CD4-positive, alpha-beta memory T cell (primary cell): ENCODE data around the gene SLC22A5. TPM values are rescaled to one million over a fixed set of nuclear protein-coding genes. Genes with fewer than 3 reads are reported as not detected.
"Not testable (repeated sequence)": the region's sequence is repeated elsewhere in the genome, so short reads cannot be mapped to it uniquely, and the experiment has no call there.

Experiments
- CTCF ChIA-PET: fragments of 350-600 bp; sonication (Branson Sonifier 250); formaldehyde crosslinking; loops from one replicate; lab custom pipeline; 2021; ENCODE audit warnings: inconsistent platforms; ENCODE audit not compliant: partially characterized antibody; lab: Charles Lee
- POLR2A ChIA-PET: fragments of 350-600 bp; sonication (Branson Sonifier 250); formaldehyde crosslinking; loops from one replicate; lab custom pipeline; 2021; ENCODE audit not compliant: partially characterized antibody; lab: Charles Lee
- DNase-seq, 5 donors: peaks; one replicate each; pipeline versions ENCODE4 v3.0.0 to v3.0.0-alpha.2; 2020 to 2022; ENCODE audit warnings: mixed read lengths in 1 of 5
- H3K27ac ChIP-seq: one replicate; pipeline ENCODE4 v1.7.0; 2013; ENCODE audit warnings: low read depth, low read length
- H3K27me3 ChIP-seq: 2 replicates; pipeline ENCODE4 v1.7.0; 2013; ENCODE audit warnings: mild to moderate bottlenecking, low read length, moderate library complexity; ENCODE audit not compliant: insufficient read depth
- H3K36me3 ChIP-seq: 2 replicates; pipeline ENCODE4 v1.7.0; 2013; ENCODE audit warnings: mild to moderate bottlenecking, low read length, moderate library complexity; ENCODE audit not compliant: insufficient read depth
- H3K4me1 ChIP-seq: 2 replicates; pipeline ENCODE4 v1.7.0; 2013; ENCODE audit warnings: mild to moderate bottlenecking, low read length, moderate library complexity; ENCODE audit not compliant: insufficient read depth
- H3K4me3 ChIP-seq, 2 donors: one replicate each; pipeline ENCODE4 v1.7.0; 2013; ENCODE audit warnings: low read length in 2 of 2, mild to moderate bottlenecking in 1 of 2
- H3K9me3 ChIP-seq, 2 donors: one replicate each; pipeline ENCODE4 v1.7.0; 2013; ENCODE audit warnings: low read length in 2 of 2, control low read depth in 1 of 2; ENCODE audit not compliant: control insufficient read depth in 1 of 2
- H3K27ac Mint-ChIP-seq, 7 donors: one replicate each; pipeline ENCODE4 v1.8.0; 2020 to 2021; ENCODE audit warnings: mixed read lengths in 7 of 7, mild to moderate bottlenecking in 6 of 7, inconsistent platforms in 3 of 7, moderate library complexity in 3 of 7
- H3K27me3 Mint-ChIP-seq, 2 donors: one replicate each; pipeline ENCODE4 v1.8.0; 2020 to 2021; ENCODE audit warnings: mixed read lengths in 2 of 2
- H3K36me3 Mint-ChIP-seq, 2 donors: one replicate each; pipeline ENCODE4 v1.8.0; 2020 to 2021; ENCODE audit warnings: mixed read lengths in 2 of 2, inconsistent platforms in 1 of 2, mild to moderate bottlenecking in 1 of 2
- H3K4me1 Mint-ChIP-seq, 4 donors: one replicate each; pipeline ENCODE4 v1.8.0; 2020 to 2021; ENCODE audit warnings: mixed read lengths in 4 of 4, mild to moderate bottlenecking in 1 of 4
- H3K4me3 Mint-ChIP-seq, 8 donors: one replicate each; pipeline ENCODE4 v1.8.0; 2020 to 2021; ENCODE audit warnings: mixed read lengths in 8 of 8, mild to moderate bottlenecking in 7 of 8, moderate library complexity in 6 of 8, inconsistent platforms in 3 of 8
- H3K9me3 Mint-ChIP-seq, 8 donors: one replicate each; pipeline ENCODE4 v1.8.0; 2020 to 2021; ENCODE audit warnings: mixed read lengths in 8 of 8, mild to moderate bottlenecking in 5 of 8, inconsistent platforms in 3 of 8, moderate library complexity in 1 of 8
- intact Hi-C: fragments of 100-400 bp; cut with micrococcal nuclease; formaldehyde crosslinking; loops from one replicate; pipeline ENCODE4 v1.15.1; 2023
- polyA plus RNA-seq, 2 donors: library from polyadenylated mRNA; unstranded; fragments of 300-500 nt; fragmentation: Illumina TruSeq; gene quantifications; one replicate each; pipeline ENCODE4 v1.2.3, GENCODE V29; 2021
- total RNA-seq, 2 experiments: library from RNA; stranded (reverse); gene quantifications; one replicate each; pipeline ENCODE4 v1.2.3, GENCODE V29; 2021

The SLC22A5 gene
- total and polyA plus RNA-seq, 4 experiments from 2014 or later = 1.9 to 10.0 (median 5.9) TPM

DNA sequence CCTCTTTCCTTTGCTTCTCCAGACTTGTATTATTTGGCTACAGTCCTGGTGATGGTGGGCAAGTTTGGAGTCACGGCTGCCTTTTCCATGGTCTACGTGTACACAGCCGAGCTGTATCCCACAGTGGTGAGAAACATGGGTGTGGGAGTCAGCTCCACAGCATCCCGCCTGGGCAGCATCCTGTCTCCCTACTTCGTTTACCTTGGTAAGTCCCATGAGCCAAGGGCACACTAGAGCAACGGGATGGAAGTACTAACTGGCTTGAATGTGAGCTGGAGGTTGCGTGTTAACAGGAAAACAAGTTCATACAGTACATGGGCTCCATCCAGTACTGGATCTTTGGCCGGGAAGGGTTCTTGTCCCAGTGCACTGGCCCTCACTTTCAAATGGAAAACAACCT, 22.9 kb downstream of the SLC22A5 start:
- no peaks in the 10 kb centered on the region for H3K9me3 Mint-ChIP-seq
- Histone ChIP-seq H3K36me3 (no peaks in the 10 kb centered on the region), H3K27ac (no peak overlapping the region), H3K9me3 (no peaks in the 10 kb centered on the region), H3K4me3 (no peak overlapping the region), H3K4me1 (peaks cover 51% of the 10 kb centered on the region), H3K27me3 (no peaks in the 10 kb centered on the region)
- POLR2A ChIA-PET = interaction anchor here (0.8 to 8.6 kb wide), 5 partner anchors 19 to 106 kb away, joined by 3 to 151 read pairs (median 4); no protein-coding TSS in a partner anchor
- peak overlapping the region; percentile 4 to 73 (median 62) for H3K27ac Mint-ChIP-seq
- DNase-seq = no peak
- CTCF ChIA-PET = interaction anchor here (1.0 to 16.9 kb wide), 4 partner anchors 19 to 135 kb away, joined by 4 to 543 read pairs (median 4); no protein-coding TSS in a partner anchor
- peaks cover 7 to 28% of the 10 kb centered on the region in 2 donors for H3K36me3 Mint-ChIP-seq
- peaks cover 45 to 80% (median 62%) of the 10 kb centered on the region in 4 donors for H3K4me1 Mint-ChIP-seq
- H3K4me3 Mint-ChIP-seq = no peak overlapping the region
- no peaks in the 10 kb centered on the region for H3K27me3 Mint-ChIP-seq
- intact Hi-C loops = no loop called here

DNA sequence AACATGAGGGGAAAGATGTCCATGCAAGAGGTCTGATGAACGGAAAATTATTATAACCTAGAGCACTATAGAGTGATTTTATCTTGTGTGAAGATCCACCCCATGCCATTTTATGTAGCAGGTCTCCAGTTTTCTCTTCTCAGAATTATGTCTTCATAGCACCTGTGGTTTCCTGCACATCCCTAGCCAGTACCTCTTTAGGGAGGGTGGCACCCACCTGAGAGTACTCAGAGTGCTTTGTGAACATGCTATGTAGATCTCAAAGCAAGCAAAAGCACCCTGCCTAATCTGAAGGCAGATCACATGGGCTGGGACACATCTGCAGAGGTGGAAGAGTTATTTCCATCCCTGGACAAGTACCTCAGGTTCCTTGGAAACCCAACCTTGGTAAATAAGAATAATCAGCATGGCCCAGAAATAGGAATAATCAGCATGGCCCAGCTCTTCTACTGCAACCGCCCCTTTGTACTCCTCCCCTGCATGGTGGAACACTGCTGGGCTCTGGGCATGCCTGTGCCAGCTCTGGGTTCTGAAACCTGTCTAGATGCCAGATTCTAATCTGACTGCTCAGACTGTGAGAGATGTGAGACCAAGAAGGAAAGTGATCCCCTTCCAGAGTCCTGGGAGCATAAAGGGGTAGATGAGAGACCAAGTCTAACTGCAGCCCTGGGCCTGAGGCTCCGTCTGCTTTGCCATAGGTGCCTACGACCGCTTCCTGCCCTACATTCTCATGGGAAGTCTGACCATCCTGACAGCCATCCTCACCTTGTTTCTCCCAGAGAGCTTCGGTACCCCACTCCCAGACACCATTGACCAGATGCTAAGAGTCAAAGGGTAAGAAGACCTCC, 23.7 kb downstream of the SLC22A5 start:
- no peak for DNase-seq
- intact Hi-C loops = no loop called here

DNA sequence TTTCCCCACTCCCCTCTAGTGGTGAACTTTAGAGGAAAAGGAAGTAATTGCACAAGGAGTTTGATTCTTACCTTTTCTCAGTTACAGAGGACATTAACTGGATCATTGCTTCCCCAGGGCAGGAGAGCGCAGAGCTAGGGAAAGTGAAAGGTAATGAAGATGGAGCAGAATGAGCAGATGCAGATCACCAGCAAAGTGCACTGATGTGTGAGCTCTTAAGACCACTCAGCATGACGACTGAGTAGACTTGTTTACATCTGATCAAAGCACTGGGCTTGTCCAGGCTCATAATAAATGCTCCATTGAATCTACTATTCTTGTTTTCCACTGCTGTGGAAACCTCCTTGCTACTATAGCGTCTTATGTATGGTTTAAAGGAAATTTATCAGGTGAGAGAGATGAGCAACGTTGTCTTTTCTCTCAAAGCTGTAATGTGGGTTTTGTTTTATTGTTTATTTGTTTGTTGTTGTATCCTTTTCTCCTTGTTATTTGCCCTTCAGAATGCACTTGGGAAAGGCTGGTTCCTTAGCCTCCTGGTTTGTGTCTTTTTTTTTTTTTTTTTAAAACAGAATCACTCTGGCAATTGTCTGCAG, 25.3 kb downstream of the SLC22A5 start:
- intact Hi-C loops = no loop called here
- Mint-ChIP-seq H3K4me3 (peak overlapping the region in 4 of 8 donors; percentile 2 to 65 (median 59)), H3K9me3 (no peaks in the 10 kb centered on the region), H3K4me1 (peaks cover 53 to 97% (median 72%) of the 10 kb centered on the region in 4 donors), H3K36me3 (peaks cover 7 to 30% of the 10 kb centered on the region in 2 donors), H3K27me3 (no peaks in the 10 kb centered on the region), H3K27ac (peak overlapping the region; percentile 50 to 92 (median 77))
- Histone ChIP-seq H3K27ac (no peak overlapping the region), H3K4me1 (peaks cover 70% of the 10 kb centered on the region), H3K36me3 (no peaks in the 10 kb centered on the region), H3K9me3 (no peaks in the 10 kb centered on the region), H3K4me3 (no peak overlapping the region), H3K27me3 (no peaks in the 10 kb centered on the region)
- CTCF ChIA-PET = interaction anchor here (0.8 to 16.9 kb wide), 3 partner anchors 8 to 106 kb away, joined by 3 to 543 read pairs (median 29); no protein-coding TSS in a partner anchor
- DNase-seq = no peak
- POLR2A ChIA-PET = interaction anchor here (1.0 to 5.5 kb wide), 9 partner anchors 8 to 106 kb away, joined by 3 to 28 read pairs (median 6); partner anchors contain the start of gene IRF1

More for the DNA sequence above, 23.7 kb downstream of the SLC22A5 start:
- Histone ChIP-seq H3K4me3 (no peak overlapping the region), H3K27ac (no peak overlapping the region), H3K27me3 (no peaks in the 10 kb centered on the region), H3K36me3 (no peaks in the 10 kb centered on the region), H3K4me1 (peaks cover 58% of the 10 kb centered on the region), H3K9me3 (no peaks in the 10 kb centered on the region)
- peaks cover 48 to 85% (median 67%) of the 10 kb centered on the region in 4 donors for H3K4me1 Mint-ChIP-seq
- POLR2A ChIA-PET = interaction anchor here (1.0 to 8.6 kb wide), 5 partner anchors 18 to 105 kb away, joined by 4 to 151 read pairs (median 18); no protein-coding TSS in a partner anchor
- H3K4me3 Mint-ChIP-seq = peak overlapping the region in 3 of 8 donors; percentile 0 to 58 (median 3)
- CTCF ChIA-PET = interaction anchor here (1.5 to 16.9 kb wide), 3 partner anchors 96 to 134 kb away, joined by 4 to 543 read pairs (median 4); no protein-coding TSS in a partner anchor
- peaks cover 7 to 28% of the 10 kb centered on the region in 2 donors for H3K36me3 Mint-ChIP-seq
- no peaks in the 10 kb centered on the region for H3K27me3 Mint-ChIP-seq
- peak overlapping the region in 6 of 7 donors; percentile 41 to 77 (median 56) for H3K27ac Mint-ChIP-seq
- H3K9me3 Mint-ChIP-seq = no peaks in the 10 kb centered on the region

DNA sequence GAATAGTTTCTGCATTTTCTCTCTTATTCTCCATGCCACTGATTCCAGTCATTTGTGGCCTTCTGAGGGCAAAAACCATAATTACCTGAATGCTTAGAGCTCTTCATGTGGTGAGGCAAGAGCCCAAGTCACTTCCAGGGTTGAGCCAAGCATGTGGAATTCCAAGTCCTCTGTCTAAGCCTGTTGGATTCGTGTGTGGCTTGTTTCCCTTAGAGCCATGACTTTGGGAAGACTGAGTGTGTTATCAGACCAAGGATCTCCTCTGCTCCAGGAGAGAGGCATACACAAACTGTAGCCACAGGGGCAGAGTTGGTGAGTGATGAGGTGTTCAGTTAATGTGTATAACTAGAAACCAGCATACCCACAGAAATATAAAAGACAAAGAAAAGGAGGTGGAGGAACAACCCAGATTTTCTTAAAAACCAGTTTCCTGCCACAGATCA, 27.1 kb downstream of the SLC22A5 start:
- Mint-ChIP-seq H3K4me3 (peak overlapping the region in 6 of 8 donors; percentile 19 to 78 (median 50)), H3K27me3 (no peaks in the 10 kb centered on the region), H3K9me3 (no peaks in the 10 kb centered on the region), H3K27ac (peak overlapping the region; percentile 77 to 91 (median 81)), H3K36me3 (peaks cover 7 to 29% of the 10 kb centered on the region in 2 donors), H3K4me1 (peaks cover 62 to 99% (median 81%) of the 10 kb centered on the region in 4 donors)
- Histone ChIP-seq H3K9me3 (no peaks in the 10 kb centered on the region), H3K27me3 (no peaks in the 10 kb centered on the region), H3K27ac (peak overlapping the region; percentile 16), H3K4me1 (peaks cover 74% of the 10 kb centered on the region), H3K36me3 (no peaks in the 10 kb centered on the region), H3K4me3 (no peak overlapping the region)
- CTCF ChIA-PET = interaction anchor here (5.3 to 16.9 kb wide), 2 partner anchors 10 to 104 kb away, joined by 29 to 543 read pairs; no protein-coding TSS in a partner anchor
- intact Hi-C loops = loop anchor here (2.0 kb wide), 1 partner anchor 14 kb away; no protein-coding TSS in a partner anchor
- POLR2A ChIA-PET = interaction anchor here (1.6 to 5.5 kb wide), 5 partner anchors 10 to 100 kb away, joined by 4 to 28 read pairs (median 18); partner anchors contain the start of gene IRF1
- DNase-seq = no peak

DNA sequence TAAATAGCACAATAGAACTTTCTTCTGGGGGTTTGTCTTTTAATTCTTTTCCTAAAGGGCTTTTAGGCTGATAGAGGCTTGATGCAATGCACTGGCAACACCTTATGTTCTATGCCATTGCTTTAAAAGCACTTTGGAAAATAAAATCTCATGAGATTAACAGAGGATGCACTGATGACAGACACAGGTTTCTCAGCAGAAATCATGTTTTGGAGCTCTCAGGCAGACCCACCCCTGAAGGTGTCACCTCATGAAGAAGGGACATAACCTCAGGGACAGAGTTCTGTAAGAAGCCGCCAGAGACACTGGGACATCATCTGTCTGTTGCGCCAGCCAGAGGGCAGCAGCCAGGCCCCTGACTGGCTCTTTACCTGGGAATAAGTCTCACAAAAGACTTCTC, 27.7 kb downstream of the SLC22A5 start:
- Mint-ChIP-seq H3K9me3 (no peaks in the 10 kb centered on the region), H3K36me3 (peaks cover 7 to 30% of the 10 kb centered on the region in 2 donors), H3K4me3 (peak overlapping the region in 6 of 8 donors; percentile 35 to 78 (median 50)), H3K27ac (peak overlapping the region; percentile 77 to 91 (median 79)), H3K27me3 (no peaks in the 10 kb centered on the region), H3K4me1 (peaks cover 65 to 99% (median 82%) of the 10 kb centered on the region in 4 donors)
- ChIA-PET CTCF (interaction anchor here (1.3 to 5.3 kb wide), 2 partner anchors 11 to 14 kb away, joined by 5 to 29 read pairs; no protein-coding TSS in a partner anchor), POLR2A (interaction anchor here (1.2 to 5.5 kb wide), 5 partner anchors 9 to 99 kb away, joined by 3 to 28 read pairs (median 14); partner anchors contain the start of gene IRF1)
- no peaks in the 10 kb centered on the region for H3K36me3 ChIP-seq
- H3K9me3 ChIP-seq = no peaks in the 10 kb centered on the region
- no peak for DNase-seq
- H3K4me1 ChIP-seq = peaks cover 74% of the 10 kb centered on the region
- H3K4me3 ChIP-seq = no peak overlapping the region
- no peak overlapping the region for H3K27ac ChIP-seq
- intact Hi-C loops = loop anchor here (2.0 kb wide), 1 partner anchor 14 kb away; no protein-coding TSS in a partner anchor
- H3K27me3 ChIP-seq = no peaks in the 10 kb centered on the region

DNA sequence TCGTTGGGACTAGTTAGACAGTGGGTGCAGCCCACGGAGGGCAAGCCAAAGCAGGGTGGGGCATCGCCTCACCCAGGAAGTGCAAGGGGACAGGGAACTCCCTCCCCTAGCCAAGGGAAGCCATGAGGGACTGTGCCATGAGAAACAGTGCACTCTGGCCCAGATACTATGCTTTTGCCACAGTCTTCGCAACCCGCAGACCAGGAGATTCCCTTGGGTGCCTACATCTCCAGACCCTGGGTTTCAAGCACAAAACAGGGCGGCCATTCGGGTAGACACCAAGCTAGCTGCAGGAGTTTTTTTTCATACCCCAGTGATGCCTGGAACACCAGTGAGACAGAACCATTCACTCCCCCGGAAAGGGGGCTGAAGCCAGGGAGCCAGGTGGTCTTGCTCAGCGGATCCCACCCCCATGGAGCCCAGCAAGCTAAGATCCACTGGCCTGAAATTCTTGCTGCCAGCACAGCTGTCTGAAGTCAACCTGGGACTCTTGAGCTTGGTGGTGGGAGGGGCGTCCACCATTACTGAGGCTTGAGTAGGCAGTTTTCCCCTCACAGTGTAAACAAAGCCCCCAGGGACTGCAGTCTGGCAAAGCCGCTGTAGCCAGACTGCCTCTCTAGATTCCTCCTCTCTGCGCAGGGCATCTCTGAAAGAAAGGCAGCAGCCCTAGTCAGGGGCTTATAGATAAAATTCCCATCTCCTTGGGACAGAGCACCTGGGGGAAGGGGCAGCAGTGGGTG, 28.6 kb downstream of the SLC22A5 start:
- DNase-seq, H3K27ac ChIP-seq, H3K27me3 ChIP-seq, H3K9me3 Mint-ChIP-seq, H3K36me3 ChIP-seq, H3K9me3 ChIP-seq, H3K4me3 ChIP-seq, H3K27me3 Mint-ChIP-seq: not testable (repeated sequence)
- H3K4me1 ChIP-seq = peaks cover 67% of the 10 kb centered on the region
- H3K4me1 Mint-ChIP-seq = peaks cover 63 to 96% (median 80%) of the 10 kb centered on the region in 4 donors
- peak overlapping the region in 5 of 7 donors; percentile 44 to 77 (median 57) for H3K27ac Mint-ChIP-seq
- H3K4me3 Mint-ChIP-seq = peak overlapping the region in 5 of 8 donors; percentile 35 to 78 (median 55)
- POLR2A ChIA-PET = interaction anchor here (1.2 to 5.5 kb wide), 6 partner anchors 8 to 98 kb away, joined by 3 to 28 read pairs (median 12); partner anchors contain the start of gene IRF1
- intact Hi-C loops = loop anchor here (2.0 kb wide), 1 partner anchor 13 kb away; no protein-coding TSS in a partner anchor
- CTCF ChIA-PET = interaction anchor here (1.3 to 5.3 kb wide), 3 partner anchors 11 to 102 kb away, joined by 5 to 29 read pairs (median 11); no protein-coding TSS in a partner anchor
- H3K36me3 Mint-ChIP-seq = peaks cover 7 to 28% of the 10 kb centered on the region in 2 donors
